ENCODE data around the gene NFIA. TPM values are rescaled to one million over a fixed set of nuclear protein-coding genes. Genes with fewer than 3 reads are reported as not detected.

The NFIA gene
- total and polyA plus RNA-seq, 7 experiments from 2014 or later, result 1.0 to 8.6 (median 5.9) TPM

GRCh38 chr1:61193808-61194207 lies 111.4 kb downstream of the NFIA start:
- Histone ChIP-seq H3K9me3 (ENCODE audit: control insufficient read depth in 2 of 3, low read length in 3 of 3) (no peaks in the 10 kb centered on the region), H3K4me3 (ENCODE audit: low read length) (no peak overlapping the region), H3K36me3 (ENCODE audit: control insufficient read depth in 2 of 3, insufficient read depth in 3 of 3, low read length in 3 of 3) (no peaks in the 10 kb centered on the region), H3K27ac (ENCODE audit: low read depth, low read length) (no peak overlapping the region), H3K27me3 (ENCODE audit: control insufficient read depth in 2 of 2, insufficient read depth in 2 of 2, low read length in 2 of 2) (no peaks in the 10 kb centered on the region), H3K4me1 (ENCODE audit: control insufficient read depth in 2 of 2, insufficient read depth in 2 of 2, low read length in 2 of 2) (no peaks in the 10 kb centered on the region)
- Mint-ChIP-seq H3K9me3 (peaks cover 0 to 2% (median 0%) of the 10 kb centered on the region in 11 donors), H3K27me3 (peaks cover 0 to 15% (median 3%) of the 10 kb centered on the region in 5 donors), H3K27ac (no peak overlapping the region), H3K4me1 (peaks cover 0 to 1% (median 0%) of the 10 kb centered on the region in 7 donors), H3K4me3 (no peak overlapping the region), H3K36me3 (no peaks in the 10 kb centered on the region)
- ATAC-seq, result no peak
- intact Hi-C loops (cut with micrococcal nuclease), result no loop called here
- DNase-seq, result no peak
- ChIA-PET POLR2A (no interaction called here), CTCF (no interaction called here)

- H3K27ac Mint-ChIP-seq, result no peak overlapping the region
- DNase-seq, result no peak
- no peaks in the 10 kb centered on the region for H3K9me3 ChIP-seq (ENCODE audit: control insufficient read depth in 2 of 3, low read length in 3 of 3)
- ATAC-seq, result no peak
- H3K9me3 Mint-ChIP-seq, result peaks cover 0 to 2% (median 0%) of the 10 kb centered on the region in 11 donors
- no peak overlapping the region for H3K27ac ChIP-seq (ENCODE audit: low read depth, low read length)
- intact Hi-C loops (cut with micrococcal nuclease), result no loop called here
- CTCF ChIA-PET, result no interaction called here
- H3K4me1 ChIP-seq (ENCODE audit: control insufficient read depth in 2 of 2, insufficient read depth in 2 of 2, low read length in 2 of 2), result no peaks in the 10 kb centered on the region
- H3K4me1 Mint-ChIP-seq, result no peaks in the 10 kb centered on the region
- no peaks in the 10 kb centered on the region for H3K27me3 ChIP-seq (ENCODE audit: control insufficient read depth in 2 of 2, insufficient read depth in 2 of 2, low read length in 2 of 2)
- no peaks in the 10 kb centered on the region for H3K36me3 ChIP-seq (ENCODE audit: control insufficient read depth in 2 of 3, insufficient read depth in 3 of 3, low read length in 3 of 3)
- POLR2A ChIA-PET, result no interaction called here
- no peaks in the 10 kb centered on the region for H3K36me3 Mint-ChIP-seq
- no peak overlapping the region for H3K4me3 Mint-ChIP-seq
- H3K4me3 ChIP-seq (ENCODE audit: low read length), result no peak overlapping the region
- peaks cover 0 to 21% (median 4%) of the 10 kb centered on the region in 5 donors for H3K27me3 Mint-ChIP-seq
Measured at GRCh38 chr1:61198554-61198953, 116.2 kb downstream of the NFIA start.

- H3K9me3 Mint-ChIP-seq, result peaks cover 0 to 2% (median 0%) of the 10 kb centered on the region in 11 donors
- ChIA-PET CTCF (no interaction called here), POLR2A (no interaction called here)
- DNase-seq, result no peak
- H3K4me3 Mint-ChIP-seq, result no peak overlapping the region
- Histone ChIP-seq H3K36me3 (ENCODE audit: control insufficient read depth in 2 of 3, insufficient read depth in 3 of 3, low read length in 3 of 3) (no peaks in the 10 kb centered on the region), H3K9me3 (ENCODE audit: control insufficient read depth in 2 of 3, low read length in 3 of 3) (no peaks in the 10 kb centered on the region), H3K4me3 (ENCODE audit: low read length) (no peak overlapping the region), H3K27me3 (ENCODE audit: control insufficient read depth in 2 of 2, insufficient read depth in 2 of 2, low read length in 2 of 2) (no peaks in the 10 kb centered on the region), H3K27ac (ENCODE audit: low read depth, low read length) (no peak overlapping the region), H3K4me1 (ENCODE audit: control insufficient read depth in 2 of 2, insufficient read depth in 2 of 2, low read length in 2 of 2) (no peaks in the 10 kb centered on the region)
- no peak for ATAC-seq
- H3K4me1 Mint-ChIP-seq, result no peaks in the 10 kb centered on the region
- H3K27me3 Mint-ChIP-seq, result peaks cover 0 to 13% (median 4%) of the 10 kb centered on the region in 5 donors
- H3K27ac Mint-ChIP-seq, result no peak overlapping the region
- no peaks in the 10 kb centered on the region for H3K36me3 Mint-ChIP-seq
- intact Hi-C loops (cut with micrococcal nuclease), result loop anchor here in 1 of 2 donors (10.0 kb wide), 1 partner anchor 654 kb away; no protein-coding TSS in a partner anchor
Measured at GRCh38 chr1:61201035-61201434, 118.7 kb downstream of the NFIA start.

- no peak overlapping the region for H3K4me3 Mint-ChIP-seq
- DNase-seq (no peak), ATAC-seq (no peak)
- intact Hi-C loops (cut with micrococcal nuclease), result loop anchor here in 1 of 2 donors (10.0 kb wide), 1 partner anchor 652 kb away; no protein-coding TSS in a partner anchor
- ChIA-PET CTCF (no interaction called here), POLR2A (no interaction called here)
- no peak overlapping the region for H3K27ac ChIP-seq (ENCODE audit: low read depth, low read length)
- peaks cover 0 to 2% (median 0%) of the 10 kb centered on the region in 11 donors for H3K9me3 Mint-ChIP-seq
- no peaks in the 10 kb centered on the region for H3K9me3 ChIP-seq (ENCODE audit: control insufficient read depth in 2 of 3, low read length in 3 of 3)
- no peak overlapping the region for H3K27ac Mint-ChIP-seq
- H3K36me3 ChIP-seq (ENCODE audit: control insufficient read depth in 2 of 3, insufficient read depth in 3 of 3, low read length in 3 of 3), result no peaks in the 10 kb centered on the region
- no peaks in the 10 kb centered on the region for H3K4me1 ChIP-seq (ENCODE audit: control insufficient read depth in 2 of 2, insufficient read depth in 2 of 2, low read length in 2 of 2)
- H3K4me1 Mint-ChIP-seq, result no peaks in the 10 kb centered on the region
- H3K27me3 Mint-ChIP-seq, result peaks cover 0 to 16% (median 3%) of the 10 kb centered on the region in 5 donors
- no peak overlapping the region for H3K4me3 ChIP-seq (ENCODE audit: low read length)
- H3K36me3 Mint-ChIP-seq, result no peaks in the 10 kb centered on the region
- H3K27me3 ChIP-seq (ENCODE audit: control insufficient read depth in 2 of 2, insufficient read depth in 2 of 2, low read length in 2 of 2), result no peaks in the 10 kb centered on the region
Measured at GRCh38 chr1:61202854-61203598, 120.7 kb downstream of the NFIA start.

GRCh38 chr1:61204528-61204927 lies 122.2 kb downstream of the NFIA start:
- H3K27me3 Mint-ChIP-seq, result peaks cover 0 to 21% (median 0%) of the 10 kb centered on the region in 5 donors
- intact Hi-C loops (cut with micrococcal nuclease), result loop anchor here in 1 of 2 donors (10.0 kb wide), 1 partner anchor 650 kb away; no protein-coding TSS in a partner anchor
- no peaks in the 10 kb centered on the region for H3K4me1 ChIP-seq (ENCODE audit: control insufficient read depth in 2 of 2, insufficient read depth in 2 of 2, low read length in 2 of 2)
- POLR2A ChIA-PET, result no interaction called here
- no peaks in the 10 kb centered on the region for H3K9me3 ChIP-seq (ENCODE audit: control insufficient read depth in 2 of 3, low read length in 3 of 3)
- H3K4me3 Mint-ChIP-seq, result no peak overlapping the region
- no peaks in the 10 kb centered on the region for H3K27me3 ChIP-seq (ENCODE audit: control insufficient read depth in 2 of 2, insufficient read depth in 2 of 2, low read length in 2 of 2)
- H3K36me3 ChIP-seq (ENCODE audit: control insufficient read depth in 2 of 3, insufficient read depth in 3 of 3, low read length in 3 of 3), result no peaks in the 10 kb centered on the region
- H3K4me1 Mint-ChIP-seq, result no peaks in the 10 kb centered on the region
- no peaks in the 10 kb centered on the region for H3K36me3 Mint-ChIP-seq
- ATAC-seq, result no peak
- no peak for DNase-seq
- H3K9me3 Mint-ChIP-seq, result no peaks in the 10 kb centered on the region
- CTCF ChIA-PET, result no interaction called here
- no peak overlapping the region for H3K4me3 ChIP-seq (ENCODE audit: low read length)
- H3K27ac ChIP-seq (ENCODE audit: low read depth, low read length), result no peak overlapping the region
- H3K27ac Mint-ChIP-seq, result no peak overlapping the region

GRCh38 chr1:61207416-61207815 lies 125.1 kb downstream of the NFIA start:
- CTCF ChIA-PET, result interaction anchor here (0.9 to 4.0 kb wide), 2 partner anchors 9 to 157 kb away, joined by 5 to 18 read pairs; no protein-coding TSS in a partner anchor
- H3K4me3 ChIP-seq (ENCODE audit: low read length), result no peak overlapping the region
- H3K36me3 ChIP-seq (ENCODE audit: control insufficient read depth in 2 of 3, insufficient read depth in 3 of 3, low read length in 3 of 3), result no peaks in the 10 kb centered on the region
- no peaks in the 10 kb centered on the region for H3K27me3 ChIP-seq (ENCODE audit: control insufficient read depth in 2 of 2, insufficient read depth in 2 of 2, low read length in 2 of 2)
- POLR2A ChIA-PET, result no interaction called here
- intact Hi-C loops (cut with micrococcal nuclease), result loop anchor here in 1 of 2 donors (10.0 kb wide), 1 partner anchor 647 kb away; no protein-coding TSS in a partner anchor
- no peaks in the 10 kb centered on the region for H3K9me3 Mint-ChIP-seq
- no peak overlapping the region for H3K4me3 Mint-ChIP-seq
- H3K27me3 Mint-ChIP-seq, result peaks cover 0 to 23% (median 0%) of the 10 kb centered on the region in 5 donors
- H3K4me1 ChIP-seq (ENCODE audit: control insufficient read depth in 2 of 2, insufficient read depth in 2 of 2, low read length in 2 of 2), result no peaks in the 10 kb centered on the region
- no peak overlapping the region for H3K27ac Mint-ChIP-seq
- H3K4me1 Mint-ChIP-seq, result no peaks in the 10 kb centered on the region
- DNase-seq (no peak), ATAC-seq (no peak)
- H3K9me3 ChIP-seq (ENCODE audit: control insufficient read depth in 2 of 3, low read length in 3 of 3), result no peaks in the 10 kb centered on the region
- no peak overlapping the region for H3K27ac ChIP-seq (ENCODE audit: low read depth, low read length)
- no peaks in the 10 kb centered on the region for H3K36me3 Mint-ChIP-seq

GRCh38 chr1:61208172-61208571 lies 125.8 kb downstream of the NFIA start:
- no peaks in the 10 kb centered on the region for H3K9me3 Mint-ChIP-seq
- POLR2A ChIA-PET, result no interaction called here
- CTCF ChIA-PET, result interaction anchor here (0.7 to 4.0 kb wide), 2 partner anchors 158 to 189 kb away, joined by 4 to 18 read pairs; no protein-coding TSS in a partner anchor
- DNase-seq (no peak), ATAC-seq (no peak)
- Histone ChIP-seq H3K4me1 (ENCODE audit: control insufficient read depth in 2 of 2, insufficient read depth in 2 of 2, low read length in 2 of 2) (no peaks in the 10 kb centered on the region), H3K4me3 (ENCODE audit: low read length) (no peak overlapping the region), H3K27me3 (ENCODE audit: control insufficient read depth in 2 of 2, insufficient read depth in 2 of 2, low read length in 2 of 2) (no peaks in the 10 kb centered on the region), H3K36me3 (ENCODE audit: control insufficient read depth in 2 of 3, insufficient read depth in 3 of 3, low read length in 3 of 3) (no peaks in the 10 kb centered on the region), H3K9me3 (ENCODE audit: control insufficient read depth in 2 of 3, low read length in 3 of 3) (no peaks in the 10 kb centered on the region), H3K27ac (ENCODE audit: low read depth, low read length) (no peak overlapping the region)
- no peaks in the 10 kb centered on the region for H3K4me1 Mint-ChIP-seq
- H3K36me3 Mint-ChIP-seq, result no peaks in the 10 kb centered on the region
- H3K27me3 Mint-ChIP-seq, result peaks cover 0 to 23% (median 0%) of the 10 kb centered on the region in 5 donors
- H3K4me3 Mint-ChIP-seq, result no peak overlapping the region
- no peak overlapping the region for H3K27ac Mint-ChIP-seq
- intact Hi-C loops (cut with micrococcal nuclease), result loop anchor here in 1 of 2 donors (10.0 kb wide), 1 partner anchor 647 kb away; no protein-coding TSS in a partner anchor

Data from naive thymus-derived CD4-positive, alpha-beta T cell (primary cell).